Measurements from ENCODE around the gene TRIM40.

- TF ChIP-seq, protein P1, sequence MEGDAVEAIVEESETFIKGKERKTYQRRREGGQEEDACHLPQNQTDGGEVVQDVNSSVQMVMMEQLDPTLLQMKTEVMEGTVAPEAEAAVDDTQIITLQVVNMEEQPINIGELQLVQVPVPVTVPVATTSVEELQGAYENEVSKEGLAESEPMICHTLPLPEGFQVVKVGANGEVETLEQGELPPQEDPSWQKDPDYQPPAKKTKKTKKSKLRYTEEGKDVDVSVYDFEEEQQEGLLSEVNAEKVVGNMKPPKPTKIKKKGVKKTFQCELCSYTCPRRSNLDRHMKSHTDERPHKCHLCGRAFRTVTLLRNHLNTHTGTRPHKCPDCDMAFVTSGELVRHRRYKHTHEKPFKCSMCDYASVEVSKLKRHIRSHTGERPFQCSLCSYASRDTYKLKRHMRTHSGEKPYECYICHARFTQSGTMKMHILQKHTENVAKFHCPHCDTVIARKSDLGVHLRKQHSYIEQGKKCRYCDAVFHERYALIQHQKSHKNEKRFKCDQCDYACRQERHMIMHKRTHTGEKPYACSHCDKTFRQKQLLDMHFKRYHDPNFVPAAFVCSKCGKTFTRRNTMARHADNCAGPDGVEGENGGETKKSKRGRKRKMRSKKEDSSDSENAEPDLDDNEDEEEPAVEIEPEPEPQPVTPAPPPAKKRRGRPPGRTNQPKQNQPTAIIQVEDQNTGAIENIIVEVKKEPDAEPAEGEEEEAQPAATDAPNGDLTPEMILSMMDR (conservative IDR thresholded peaks at IDR 0.05; ENCODE audit: low read depth in 2 of 2): no peak
- TF ChIP-seq, protein P2, sequence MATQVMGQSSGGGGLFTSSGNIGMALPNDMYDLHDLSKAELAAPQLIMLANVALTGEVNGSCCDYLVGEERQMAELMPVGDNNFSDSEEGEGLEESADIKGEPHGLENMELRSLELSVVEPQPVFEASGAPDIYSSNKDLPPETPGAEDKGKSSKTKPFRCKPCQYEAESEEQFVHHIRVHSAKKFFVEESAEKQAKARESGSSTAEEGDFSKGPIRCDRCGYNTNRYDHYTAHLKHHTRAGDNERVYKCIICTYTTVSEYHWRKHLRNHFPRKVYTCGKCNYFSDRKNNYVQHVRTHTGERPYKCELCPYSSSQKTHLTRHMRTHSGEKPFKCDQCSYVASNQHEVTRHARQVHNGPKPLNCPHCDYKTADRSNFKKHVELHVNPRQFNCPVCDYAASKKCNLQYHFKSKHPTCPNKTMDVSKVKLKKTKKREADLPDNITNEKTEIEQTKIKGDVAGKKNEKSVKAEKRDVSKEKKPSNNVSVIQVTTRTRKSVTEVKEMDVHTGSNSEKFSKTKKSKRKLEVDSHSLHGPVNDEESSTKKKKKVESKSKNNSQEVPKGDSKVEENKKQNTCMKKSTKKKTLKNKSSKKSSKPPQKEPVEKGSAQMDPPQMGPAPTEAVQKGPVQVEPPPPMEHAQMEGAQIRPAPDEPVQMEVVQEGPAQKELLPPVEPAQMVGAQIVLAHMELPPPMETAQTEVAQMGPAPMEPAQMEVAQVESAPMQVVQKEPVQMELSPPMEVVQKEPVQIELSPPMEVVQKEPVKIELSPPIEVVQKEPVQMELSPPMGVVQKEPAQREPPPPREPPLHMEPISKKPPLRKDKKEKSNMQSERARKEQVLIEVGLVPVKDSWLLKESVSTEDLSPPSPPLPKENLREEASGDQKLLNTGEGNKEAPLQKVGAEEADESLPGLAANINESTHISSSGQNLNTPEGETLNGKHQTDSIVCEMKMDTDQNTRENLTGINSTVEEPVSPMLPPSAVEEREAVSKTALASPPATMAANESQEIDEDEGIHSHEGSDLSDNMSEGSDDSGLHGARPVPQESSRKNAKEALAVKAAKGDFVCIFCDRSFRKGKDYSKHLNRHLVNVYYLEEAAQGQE (IDR thresholded peaks at IDR 0.05; ENCODE audit: unreplicated experiment): no peak
Observed at GRCh38 chr6:30195951-30196350, 60.0 kb downstream of the TRIM40 start.
